Epithelial cell of esophagus (primary cell): ENCODE measurements around the gene MAD1L1.

Source experiments
- DNase-seq: peaks from one replicate; pipeline ENCODE4 v3.0.0; 2010; ENCODE audit warnings: low read depth
- H3K4me3 ChIP-seq: 2 replicates; pipeline ENCODE4 v1.5.1; 2011; ENCODE audit warnings: mild to moderate bottlenecking, low read length, control low read depth
- CTCF ChIP-seq: IDR thresholded peaks from 2 replicates; pipeline ENCODE4 v1.5.1; 2011; ENCODE audit warnings: low read depth, mild to moderate bottlenecking, low read length, control low read depth, inconsistent platforms; ENCODE audit not compliant: insufficient read depth; ENCODE audit errors: missing control alignments

The MAD1L1 gene

GRCh38 chr7:2132243-2132642 is 100.5 kb downstream of the MAD1L1 start:
- no peak overlapping the region for H3K4me3 ChIP-seq
- DNase-seq: no peak
- no peak for TF ChIP-seq CTCF

DNA sequence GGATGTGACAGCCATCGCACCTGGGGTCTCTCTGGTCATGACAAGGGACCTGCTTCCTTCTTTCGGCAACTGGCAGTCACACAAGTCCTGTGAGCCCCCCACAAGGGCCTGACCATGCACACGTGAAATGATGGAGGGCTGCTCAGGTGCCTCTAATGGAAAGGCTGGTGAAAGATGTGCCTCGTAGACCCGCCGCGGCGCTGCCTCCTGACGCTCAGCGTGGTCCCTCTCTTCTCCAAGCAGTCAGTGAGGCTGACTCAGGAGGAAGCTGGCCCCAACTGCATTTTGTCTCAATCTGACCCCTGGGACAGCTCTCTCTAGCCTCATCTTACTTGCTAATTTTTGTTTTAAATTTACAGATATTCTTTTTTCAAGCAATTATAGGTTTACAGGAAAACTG is 100.9 kb downstream of the MAD1L1 start:
- no peak overlapping the region for H3K4me3 ChIP-seq
- DNase-seq: no peak
- TF ChIP-seq CTCF: no peak

- DNase-seq: no peak
- H3K4me3 ChIP-seq: no peak overlapping the region
- TF ChIP-seq CTCF: no peak
Observed at GRCh38 chr7:2131341-2131740, 101.4 kb downstream of the MAD1L1 start.

GRCh38 chr7:2130096-2130375 is 102.7 kb downstream of the MAD1L1 start:
- no peak overlapping the region for H3K4me3 ChIP-seq
- no peak for TF ChIP-seq CTCF
- DNase-seq: no peak

- DNase-seq: no peak
- no peak overlapping the region for H3K4me3 ChIP-seq
- no peak for TF ChIP-seq CTCF
Observed at GRCh38 chr7:2129323-2130095, 103.2 kb downstream of the MAD1L1 start.

GRCh38 chr7:2128601-2129322 is 104.0 kb downstream of the MAD1L1 start:
- H3K4me3 ChIP-seq: no peak overlapping the region
- no peak for TF ChIP-seq CTCF
- no peak for DNase-seq

DNA sequence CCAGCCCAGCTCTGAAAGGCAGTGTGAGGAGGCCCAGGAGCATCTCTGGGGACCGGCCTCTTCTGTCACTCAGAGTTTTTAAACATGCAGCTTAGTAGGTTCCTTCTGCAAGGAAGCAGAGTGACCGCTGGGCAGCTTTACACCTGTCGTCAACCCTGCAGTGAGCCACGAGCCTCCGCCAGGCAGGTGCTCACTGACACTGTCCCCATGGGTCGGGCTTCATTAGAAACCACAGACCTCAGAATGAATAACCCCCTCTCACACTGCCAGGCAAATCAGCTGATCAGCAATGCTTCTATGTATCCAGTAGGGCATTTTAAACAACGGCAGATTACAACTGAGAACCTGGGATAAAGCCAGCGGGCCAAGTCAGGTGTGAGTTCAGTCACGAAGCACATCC is 106.1 kb downstream of the MAD1L1 start:
- DNase-seq: no peak
- TF ChIP-seq CTCF: no peak
- no peak overlapping the region for H3K4me3 ChIP-seq
